Astrocyte (in vitro differentiated cells and primary cell): Measurements from ENCODE around the gene ACAN. TPM values are rescaled to one million over a fixed set of nuclear protein-coding genes. Genes with fewer than 3 reads are reported as not detected.

ENCODE experiments used
- DNase-seq: peaks from one replicate; pipeline ENCODE4 v3.0.0-alpha.2; 2010; ENCODE audit warnings: low read depth
- FAIRE-seq: peaks from 2 replicates; lab custom pipeline; 2011; peaks lifted over from hg19 to GRCh38; lab: Jason Lieb, UNC
- H2AFZ ChIP-seq: 2 replicates; pipeline ENCODE4 v1.6.0; 2012; ENCODE audit warnings: low read depth, low read length, inconsistent platforms
- H3K27ac ChIP-seq: 2 replicates; pipeline ENCODE4 v1.5.1; 2011; ENCODE audit warnings: low read depth, low read length, inconsistent platforms
- H3K27me3 ChIP-seq: 2 replicates; pipeline ENCODE4 v1.6.0; 2011; ENCODE audit warnings: low read length, inconsistent platforms; ENCODE audit not compliant: insufficient read depth
- H3K36me3 ChIP-seq: 2 replicates; pipeline ENCODE4 v1.5.1; 2011; ENCODE audit warnings: low read length, inconsistent platforms; ENCODE audit not compliant: insufficient read depth
- H3K4me1 ChIP-seq: 2 replicates; pipeline ENCODE4 v1.5.1; 2011; ENCODE audit warnings: low read length, inconsistent platforms; ENCODE audit not compliant: insufficient read depth
- H3K4me2 ChIP-seq: 2 replicates; pipeline ENCODE4 v1.6.0; 2012; ENCODE audit warnings: low read length, inconsistent platforms
- H3K4me3 ChIP-seq: 2 replicates; pipeline ENCODE4 v1.5.1; 2011; ENCODE audit warnings: low read depth, mild to moderate bottlenecking, low read length, inconsistent platforms; ENCODE audit not compliant: insufficient read depth
- H3K79me2 ChIP-seq: 2 replicates; pipeline ENCODE4 v1.6.0; 2012; ENCODE audit warnings: mild to moderate bottlenecking, low read length, inconsistent platforms; ENCODE audit not compliant: insufficient read depth
- H3K9ac ChIP-seq: 2 replicates; pipeline ENCODE4 v1.6.0; 2012; ENCODE audit warnings: mild to moderate bottlenecking, low read length, inconsistent platforms
- H3K9me3 ChIP-seq: 2 replicates; pipeline ENCODE4 v1.5.1; 2012; ENCODE audit warnings: low read depth, mild to moderate bottlenecking, low read length, inconsistent platforms; ENCODE audit not compliant: insufficient read depth
- H4K20me1 ChIP-seq: 2 replicates; pipeline ENCODE4 v1.6.0; 2012; ENCODE audit warnings: low read length, inconsistent platforms; ENCODE audit not compliant: insufficient read depth
- H3K27ac Mint-ChIP-seq: one replicate; pipeline ENCODE4 v1.8.0; 2021; ENCODE audit warnings: mild to moderate bottlenecking, mixed read lengths; ENCODE audit not compliant: unreplicated experiment
- H3K27me3 Mint-ChIP-seq: one replicate; pipeline ENCODE4 v1.8.0; 2021; ENCODE audit warnings: low read depth, mixed read lengths; ENCODE audit not compliant: unreplicated experiment
- H3K36me3 Mint-ChIP-seq: one replicate; pipeline ENCODE4 v1.8.0; 2021; ENCODE audit warnings: low read depth, mixed read lengths; ENCODE audit not compliant: unreplicated experiment
- H3K4me1 Mint-ChIP-seq: one replicate; pipeline ENCODE4 v1.8.0; 2021; ENCODE audit warnings: low read depth, mixed read lengths; ENCODE audit not compliant: unreplicated experiment
- H3K4me3 Mint-ChIP-seq: one replicate; pipeline ENCODE4 v1.8.0; 2021; ENCODE audit warnings: mild to moderate bottlenecking, moderate library complexity, mixed read lengths; ENCODE audit not compliant: unreplicated experiment
- H3K9me3 Mint-ChIP-seq: one replicate; pipeline ENCODE4 v1.8.0; 2021; ENCODE audit warnings: mild to moderate bottlenecking, mixed read lengths; ENCODE audit not compliant: unreplicated experiment
- CTCF ChIP-seq: IDR thresholded peaks from 2 replicates; pipeline ENCODE4 v1.5.1; 2011; ENCODE audit warnings: low read depth, mild to moderate bottlenecking, inconsistent platforms, low read length, moderate library complexity; ENCODE audit not compliant: insufficient read depth
- EZH2 ChIP-seq: IDR thresholded peaks from 2 replicates; pipeline ENCODE4 v1.6.1; 2012; ENCODE audit warnings: mild to moderate bottlenecking, low read length, inconsistent platforms; ENCODE audit not compliant: insufficient read depth
- total RNA-seq: library from RNA; stranded (reverse); gene quantifications from 2 replicates; pipeline ENCODE4 v1.2.1, GENCODE V29; 2021

ACAN gene
- total RNA-seq, 1 donor from 2014 or later: 0.34 TPM

GRCh38 chr15:88904257-88904623, 101.0 kb downstream of the ACAN start:
- Histone ChIP-seq H3K9me3 (no peaks in the 10 kb centered on the region), H3K79me2 (peaks cover 36% of the 10 kb centered on the region), H4K20me1 (peaks cover 63% of the 10 kb centered on the region), H3K4me2 (no peak overlapping the region), H3K36me3 (peaks cover 45% of the 10 kb centered on the region), H3K27ac (no peak overlapping the region), H3K4me3 (no peak overlapping the region), H2AFZ (no peak overlapping the region), H3K4me1 (peaks cover 26% of the 10 kb centered on the region), H3K27me3 (no peaks in the 10 kb centered on the region), H3K9ac (no peak overlapping the region)
- Mint-ChIP-seq H3K27me3 (no peaks in the 10 kb centered on the region), H3K4me3 (no peak overlapping the region), H3K36me3 (peaks cover 22% of the 10 kb centered on the region), H3K9me3 (no peaks in the 10 kb centered on the region), H3K4me1 (peaks cover 30% of the 10 kb centered on the region), H3K27ac (no peak overlapping the region)
- FAIRE-seq: no peak
- TF ChIP-seq EZH2 (no peak), CTCF (no peak)
- no peak for DNase-seq

DNA sequence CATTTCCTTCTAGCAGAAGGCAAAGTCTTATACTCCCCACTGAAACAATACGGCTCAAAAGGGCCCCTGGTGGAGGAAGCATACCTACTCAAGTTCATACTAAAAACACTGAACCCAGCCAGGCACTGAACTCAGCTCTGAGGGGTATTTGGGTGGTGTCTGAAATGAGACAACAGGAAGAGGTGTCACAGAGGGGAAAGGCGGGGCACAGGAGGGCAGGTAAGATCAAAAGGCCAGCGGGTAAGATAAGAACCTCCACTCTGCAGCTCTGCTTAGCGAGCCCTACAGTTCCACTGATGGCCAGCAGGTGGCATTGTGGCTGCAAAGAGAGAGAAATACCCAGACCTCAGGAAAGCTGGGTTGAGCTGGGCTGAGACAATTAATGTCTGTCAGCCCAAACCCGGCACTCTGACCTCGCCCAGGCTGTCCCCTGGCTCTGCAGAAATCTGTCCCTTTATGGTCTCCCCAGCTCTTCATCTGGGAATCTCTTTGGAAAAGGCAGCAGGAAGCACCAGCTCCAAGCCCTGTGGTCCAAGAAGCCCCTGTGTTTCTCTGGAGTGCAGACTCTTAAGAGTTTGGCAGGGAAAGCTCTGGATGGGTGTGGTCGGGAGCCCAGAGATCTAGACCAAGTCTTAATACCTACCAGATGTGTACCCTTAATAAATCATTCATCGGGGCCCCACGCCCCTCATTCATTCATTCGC, 101.5 kb downstream of the ACAN start:
- Histone ChIP-seq H2AFZ (no peak overlapping the region), H3K27me3 (no peaks in the 10 kb centered on the region), H3K9me3 (no peaks in the 10 kb centered on the region), H3K4me2 (no peak overlapping the region), H3K4me3 (no peak overlapping the region), H3K36me3 (peaks cover 48% of the 10 kb centered on the region), H3K27ac (no peak overlapping the region), H4K20me1 (peaks cover 65% of the 10 kb centered on the region), H3K79me2 (peaks cover 41% of the 10 kb centered on the region), H3K9ac (no peak overlapping the region), H3K4me1 (peaks cover 31% of the 10 kb centered on the region)
- H3K27ac Mint-ChIP-seq: no peak overlapping the region
- peak; percentile 60 for FAIRE-seq
- no peak for DNase-seq
- no peaks in the 10 kb centered on the region for H3K9me3 Mint-ChIP-seq
- H3K36me3 Mint-ChIP-seq: peaks cover 26% of the 10 kb centered on the region
- H3K27me3 Mint-ChIP-seq: no peaks in the 10 kb centered on the region
- peaks cover 35% of the 10 kb centered on the region for H3K4me1 Mint-ChIP-seq
- TF ChIP-seq EZH2 (no peak), CTCF (peak; percentile 97)
- H3K4me3 Mint-ChIP-seq: no peak overlapping the region

DNA sequence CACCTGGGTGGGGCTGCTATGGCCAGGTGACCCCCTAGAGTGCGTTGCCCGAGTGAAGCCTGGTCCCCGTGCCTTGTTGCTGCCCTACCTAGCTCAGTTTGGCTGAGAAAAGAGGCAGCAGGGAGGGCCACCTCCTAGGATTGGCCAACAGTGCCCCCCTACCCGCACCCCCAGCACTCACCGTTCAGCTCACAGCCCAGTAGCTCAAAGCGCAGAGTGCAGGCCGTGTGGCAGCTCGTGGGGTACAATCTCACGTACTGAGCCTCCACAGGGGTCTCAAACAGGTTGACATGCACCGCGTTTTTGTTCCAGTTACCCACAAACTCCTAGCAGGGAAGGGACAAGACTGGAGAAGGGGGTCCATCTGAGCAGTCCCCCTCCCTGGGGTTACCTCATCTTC, 102.3 kb downstream of the ACAN start:
- Mint-ChIP-seq H3K27ac (no peak overlapping the region), H3K27me3 (no peaks in the 10 kb centered on the region), H3K4me1 (peaks cover 37% of the 10 kb centered on the region), H3K4me3 (no peak overlapping the region), H3K36me3 (peaks cover 24% of the 10 kb centered on the region), H3K9me3 (no peaks in the 10 kb centered on the region)
- Histone ChIP-seq H3K27ac (no peak overlapping the region), H4K20me1 (peaks cover 73% of the 10 kb centered on the region), H3K79me2 (peaks cover 49% of the 10 kb centered on the region), H3K4me3 (no peak overlapping the region), H3K36me3 (peaks cover 47% of the 10 kb centered on the region), H2AFZ (no peak overlapping the region), H3K9ac (no peak overlapping the region), H3K27me3 (no peaks in the 10 kb centered on the region), H3K9me3 (no peaks in the 10 kb centered on the region), H3K4me1 (peaks cover 35% of the 10 kb centered on the region), H3K4me2 (no peak overlapping the region)
- no peak for TF ChIP-seq CTCF
- TF ChIP-seq EZH2: no peak
- no peak for FAIRE-seq
- no peak for DNase-seq
